Endodermal cell (in vitro differentiated cells): ENCODE measurements around the gene CMTM3. TPM values are rescaled to one million over a fixed set of nuclear protein-coding genes. Genes with fewer than 3 reads are reported as not detected.
A peak's percentile ranks its signal among the peaks of the same experiment; 100 is the strongest.

Source experiments
- DNase-seq: peaks from one replicate; pipeline ENCODE4 v3.0.0-alpha.2; 2017
- H3K27ac ChIP-seq: 2 replicates; pipeline ENCODE4 v1.5.1; 2013; ENCODE audit warnings: mild to moderate bottlenecking, low read depth, low read length, moderate library complexity
- H3K27me3 ChIP-seq: 2 replicates; pipeline ENCODE4 v1.6.1; 2013; ENCODE audit warnings: mild to moderate bottlenecking, low read length, moderate library complexity; ENCODE audit not compliant: insufficient read depth, control insufficient read depth, poor library complexity, severe bottlenecking
- H3K36me3 ChIP-seq: 2 replicates; pipeline ENCODE4 v1.7.0; 2013; ENCODE audit warnings: mild to moderate bottlenecking, low read length, moderate library complexity; ENCODE audit not compliant: control insufficient read depth, insufficient read depth
- H3K4me1 ChIP-seq: one replicate; pipeline ENCODE4 v1.7.0; 2013; ENCODE audit warnings: low read length; ENCODE audit not compliant: control insufficient read depth, insufficient read depth
- H3K4me3 ChIP-seq: 2 replicates; pipeline ENCODE4 v1.5.1; 2013; ENCODE audit warnings: mild to moderate bottlenecking, low read length, moderate library complexity
- H3K9ac ChIP-seq: 2 replicates; pipeline ENCODE4 v1.6.1; 2013; ENCODE audit warnings: mild to moderate bottlenecking, low read length, moderate library complexity; ENCODE audit not compliant: poor library complexity, severe bottlenecking; ENCODE audit errors: extremely low read depth
- H3K9me3 ChIP-seq: 2 replicates; pipeline ENCODE4 v1.6.1; 2013; ENCODE audit warnings: mild to moderate bottlenecking, low read length, moderate library complexity; ENCODE audit not compliant: control insufficient read depth
- H3K27ac Mint-ChIP-seq: 2 replicates; pipeline ENCODE4 v1.8.0; 2020; ENCODE audit warnings: mixed read lengths
- H3K27me3 Mint-ChIP-seq: 2 replicates; pipeline ENCODE4 v1.8.0; 2021; ENCODE audit warnings: mild to moderate bottlenecking, mixed read lengths; ENCODE audit not compliant: insufficient read depth
- H3K36me3 Mint-ChIP-seq: 2 replicates; pipeline ENCODE4 v1.8.0; 2020; ENCODE audit warnings: low read depth, mixed read lengths
- H3K4me1 Mint-ChIP-seq: 2 replicates; pipeline ENCODE4 v1.8.0; 2020; ENCODE audit warnings: mixed read lengths
- H3K4me3 Mint-ChIP-seq: 2 replicates; pipeline ENCODE4 v1.8.0; 2020; ENCODE audit warnings: mild to moderate bottlenecking, moderate library complexity, mixed read lengths
- H3K9me3 Mint-ChIP-seq: 2 replicates; pipeline ENCODE4 v1.8.0; 2020; ENCODE audit warnings: mild to moderate bottlenecking, mixed read lengths
- WGBS, 2 experiments: methylation state at CpG; one replicate each; pipeline versions ENCODE4 v1.1.5 to v1.1.7; 2013; ENCODE audit warnings: missing lambda C conversion rate in 2 of 2, mixed read lengths in 1 of 2; ENCODE audit not compliant: insufficient coverage in 1 of 2, insufficient read length in 1 of 2; 5-methylcytosine and 5-hydroxymethylcytosine counted together
- total RNA-seq, 2 donors: library from RNA; stranded (reverse); fragmentation: NEBNext Ultra II Directional in 1 of 2; extraction: Animal tissue kit (Norgen Biotek cat#: 25700) in 1 of 2; gene quantifications; 2 replicates in 1 of 2; 3 replicates in 1 of 2; pipeline ENCODE4 v1.2.1, GENCODE V29; 2021
- TF ChIP-seq, protein P1 (sequence below): fragments of 200-600 bp; sonication (generic); conservative IDR thresholded peaks from 2 replicates; pipeline ENCODE4 v1.5.0; 2021; ENCODE audit warnings: antibody characterized with exemption, mild to moderate bottlenecking

Gene CMTM3
- total RNA-seq, 2 donors from 2014 or later, result 44.2 to 48.5 TPM

DNA sequence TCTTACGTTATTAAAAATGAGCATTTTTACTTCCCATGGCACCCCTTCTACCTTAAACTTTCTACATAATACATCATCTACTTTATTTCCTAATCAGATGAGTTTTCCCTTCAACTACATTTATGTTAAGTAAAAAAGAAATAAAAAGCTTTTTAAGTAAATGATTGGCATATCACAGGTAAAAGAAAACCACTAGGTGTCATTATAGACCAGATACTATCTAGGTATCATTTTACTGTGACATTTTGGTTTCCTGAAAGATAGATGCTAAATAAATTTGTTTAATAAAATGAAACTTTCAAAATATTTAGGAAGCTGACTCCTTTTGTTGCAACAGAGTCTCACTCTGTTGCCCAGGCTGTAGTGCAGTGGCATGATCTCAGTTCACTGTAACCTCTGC, 42.1 kb upstream of the CMTM3 start:
- no peak overlapping the region for H3K9ac ChIP-seq
- peaks cover 1% of the 10 kb centered on the region for H3K27me3 Mint-ChIP-seq
- TF ChIP-seq, protein P1, sequence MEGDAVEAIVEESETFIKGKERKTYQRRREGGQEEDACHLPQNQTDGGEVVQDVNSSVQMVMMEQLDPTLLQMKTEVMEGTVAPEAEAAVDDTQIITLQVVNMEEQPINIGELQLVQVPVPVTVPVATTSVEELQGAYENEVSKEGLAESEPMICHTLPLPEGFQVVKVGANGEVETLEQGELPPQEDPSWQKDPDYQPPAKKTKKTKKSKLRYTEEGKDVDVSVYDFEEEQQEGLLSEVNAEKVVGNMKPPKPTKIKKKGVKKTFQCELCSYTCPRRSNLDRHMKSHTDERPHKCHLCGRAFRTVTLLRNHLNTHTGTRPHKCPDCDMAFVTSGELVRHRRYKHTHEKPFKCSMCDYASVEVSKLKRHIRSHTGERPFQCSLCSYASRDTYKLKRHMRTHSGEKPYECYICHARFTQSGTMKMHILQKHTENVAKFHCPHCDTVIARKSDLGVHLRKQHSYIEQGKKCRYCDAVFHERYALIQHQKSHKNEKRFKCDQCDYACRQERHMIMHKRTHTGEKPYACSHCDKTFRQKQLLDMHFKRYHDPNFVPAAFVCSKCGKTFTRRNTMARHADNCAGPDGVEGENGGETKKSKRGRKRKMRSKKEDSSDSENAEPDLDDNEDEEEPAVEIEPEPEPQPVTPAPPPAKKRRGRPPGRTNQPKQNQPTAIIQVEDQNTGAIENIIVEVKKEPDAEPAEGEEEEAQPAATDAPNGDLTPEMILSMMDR, result peak; percentile 28
- H3K4me1 Mint-ChIP-seq, result no peaks in the 10 kb centered on the region
- no peak overlapping the region for H3K27ac ChIP-seq
- H3K4me1 ChIP-seq, result no peaks in the 10 kb centered on the region
- H3K36me3 Mint-ChIP-seq, result peaks cover 27% of the 10 kb centered on the region
- H3K27ac Mint-ChIP-seq, result no peak overlapping the region
- no peaks in the 10 kb centered on the region for H3K27me3 ChIP-seq
- no peak for DNase-seq
- 83% methylated on average over 1 of the region's 1 CpG; no CpG with 5 or more reads in 1 of the 2 experiments for WGBS, 2 experiments
- no peaks in the 10 kb centered on the region for H3K9me3 Mint-ChIP-seq
- no peaks in the 10 kb centered on the region for H3K9me3 ChIP-seq
- H3K36me3 ChIP-seq, result peaks cover 12% of the 10 kb centered on the region
- H3K4me3 Mint-ChIP-seq, result no peak overlapping the region
- no peak overlapping the region for H3K4me3 ChIP-seq

DNA sequence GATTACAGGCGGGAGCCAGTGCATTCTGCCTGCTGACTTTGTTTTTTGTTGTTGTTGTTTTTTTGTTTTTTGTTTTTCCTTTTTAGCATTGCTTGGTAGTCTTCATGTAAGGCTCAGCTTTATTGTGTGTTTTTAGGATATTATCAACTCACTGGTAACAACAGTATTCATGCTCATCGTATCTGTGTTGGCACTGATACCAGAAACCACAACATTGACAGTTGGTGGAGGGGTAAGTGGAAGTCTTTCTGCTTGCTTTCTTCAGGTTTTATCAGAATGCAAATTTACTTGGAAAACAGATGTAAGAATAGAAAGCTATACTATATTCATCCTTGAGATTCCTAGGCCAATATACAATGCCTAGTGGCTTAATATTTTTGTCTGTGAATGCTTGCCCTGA, 41.5 kb upstream of the CMTM3 start:
- H3K9ac ChIP-seq, result no peak overlapping the region
- H3K4me1 ChIP-seq, result no peaks in the 10 kb centered on the region
- Mint-ChIP-seq H3K27ac (no peak overlapping the region), H3K36me3 (peaks cover 30% of the 10 kb centered on the region), H3K9me3 (no peaks in the 10 kb centered on the region), H3K4me1 (no peaks in the 10 kb centered on the region), H3K4me3 (no peak overlapping the region), H3K27me3 (peaks cover 1% of the 10 kb centered on the region)
- TF ChIP-seq, protein P1, result no peak
- no peak overlapping the region for H3K4me3 ChIP-seq
- DNase-seq, result no peak
- no peaks in the 10 kb centered on the region for H3K9me3 ChIP-seq
- no peak overlapping the region for H3K27ac ChIP-seq
- H3K27me3 ChIP-seq, result no peaks in the 10 kb centered on the region
- H3K36me3 ChIP-seq, result peaks cover 14% of the 10 kb centered on the region
- 89% methylated on average over 2 of the region's 2 CpGs; no CpG with 5 or more reads in 1 of the 2 experiments for WGBS, 2 experiments

DNA sequence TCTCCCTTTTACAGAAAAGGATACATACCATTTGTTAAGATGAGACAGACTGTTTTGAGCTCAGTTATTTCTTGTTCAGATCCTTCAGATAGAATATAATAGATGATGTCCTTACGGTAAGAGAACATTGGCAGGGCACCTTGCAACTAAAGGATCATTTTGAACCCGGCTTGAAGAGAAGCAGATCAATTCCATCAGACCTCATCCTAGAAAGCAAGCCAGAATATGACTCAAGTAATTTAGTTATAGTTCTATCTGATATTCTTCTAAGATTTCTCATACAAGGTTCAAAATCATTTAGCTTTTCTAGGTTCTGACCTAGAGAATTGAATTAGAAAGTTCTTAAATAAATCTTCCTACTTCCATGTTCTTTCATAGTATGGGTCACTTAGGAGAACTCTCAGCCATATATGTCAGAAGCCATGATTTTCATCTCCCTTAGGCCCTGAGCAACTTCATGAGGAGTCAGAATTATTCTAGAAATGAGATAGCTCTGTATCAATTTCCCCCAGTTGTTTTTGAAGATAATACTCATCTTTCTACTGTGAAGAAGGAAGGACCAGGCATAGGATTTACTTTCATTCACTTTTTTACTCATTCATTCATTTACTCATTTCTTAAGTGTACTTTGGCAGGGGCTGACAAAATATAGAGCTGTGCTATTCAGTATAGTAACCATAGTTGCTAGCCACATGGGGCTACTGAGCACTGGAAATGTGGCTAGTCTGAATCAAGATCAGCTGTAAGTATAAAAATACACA, 40.8 kb upstream of the CMTM3 start:
- Mint-ChIP-seq H3K27me3 (peaks cover 1% of the 10 kb centered on the region), H3K9me3 (no peaks in the 10 kb centered on the region), H3K27ac (no peak overlapping the region), H3K4me3 (no peak overlapping the region), H3K36me3 (peaks cover 26% of the 10 kb centered on the region), H3K4me1 (no peaks in the 10 kb centered on the region)
- Histone ChIP-seq H3K27ac (no peak overlapping the region), H3K9me3 (no peaks in the 10 kb centered on the region), H3K9ac (no peak overlapping the region), H3K27me3 (no peaks in the 10 kb centered on the region), H3K4me3 (no peak overlapping the region), H3K36me3 (peaks cover 8% of the 10 kb centered on the region), H3K4me1 (no peaks in the 10 kb centered on the region)
- DNase-seq, result no peak
- WGBS, 2 experiments, result 93 to 100% methylated on average over 1 to 2 of the region's 2 CpGs
- TF ChIP-seq, protein P1, result no peak
